K562 treated with DMSO at 1 percent for 12 hours (cell line): ENCODE results near the gene C4orf17. TPM values are rescaled to one million over a fixed set of nuclear protein-coding genes. Genes with fewer than 3 reads are reported as not detected.

ENCODE experiments used
- total RNA-seq: library from RNA; unstranded; fragments of 300-600 nt; gene quantifications from 2 replicates; pipeline ENCODE4 v1.2.3, GENCODE V29; 2022; ENCODE audit not compliant: insufficient read depth

Gene C4orf17
- total RNA-seq = not detected in 2 replicates

GRCh38 chr4:99510721-99511120 lies at the start of gene C4orf17:
Gene C4orf17 (plus strand): TSS chr4:99511021. CDS start chr4:99513082, 2,061 bp downstream.

GRCh38 chr4:99563310-99564186 lies 52.7 kb downstream of the C4orf17 start, which contains the start of gene TRMT10A:
Gene TRMT10A (minus strand): TSS chr4:99564039. CDS start chr4:99559338, 4,701 bp downstream.

GRCh38 chr4:99574530-99575324 lies 63.9 kb downstream of the C4orf17 start, which contains the start of gene MTTP:
Gene MTTP (plus strand): TSS chr4:99574824. CDS start chr4:99574910, 86 bp downstream.

Other genes starting within 250 kb of the C4orf17 start
- not detected in 2 replicates for gene ADH1A, start 220.0 kb upstream of the C4orf17 start, total RNA-seq
- gene ADH1B, start 189.6 kb upstream of the C4orf17 start, total RNA-seq = not detected in 2 replicates
- gene ADH1C, start 158.3 kb upstream of the C4orf17 start, total RNA-seq = not detected in 2 replicates
- not detected in 2 replicates for gene ADH7, start 75.7 kb upstream of the C4orf17 start, total RNA-seq
- 1.9 and 5.0 TPM in 2 replicates for gene TRMT10A, start 53.0 kb downstream of the C4orf17 start, total RNA-seq
- gene MTTP, start 63.8 kb downstream of the C4orf17 start, total RNA-seq = not detected in 2 replicates
- not detected in 2 replicates for gene C4orf54, start 146.8 kb downstream of the C4orf17 start, total RNA-seq